Effector CD8-positive, alpha-beta T cell (primary cell): ENCODE measurements around the gene MED12L.

Experiments used
- DNase-seq: peaks from one replicate; lab custom pipeline; 2025; lab: John Stamatoyannopoulos, UW

MED12L gene

GRCh38 chr3:151423091-151423490 lies 337.6 kb downstream of the MED12L start:
- DNase-seq: no peak

DNA sequence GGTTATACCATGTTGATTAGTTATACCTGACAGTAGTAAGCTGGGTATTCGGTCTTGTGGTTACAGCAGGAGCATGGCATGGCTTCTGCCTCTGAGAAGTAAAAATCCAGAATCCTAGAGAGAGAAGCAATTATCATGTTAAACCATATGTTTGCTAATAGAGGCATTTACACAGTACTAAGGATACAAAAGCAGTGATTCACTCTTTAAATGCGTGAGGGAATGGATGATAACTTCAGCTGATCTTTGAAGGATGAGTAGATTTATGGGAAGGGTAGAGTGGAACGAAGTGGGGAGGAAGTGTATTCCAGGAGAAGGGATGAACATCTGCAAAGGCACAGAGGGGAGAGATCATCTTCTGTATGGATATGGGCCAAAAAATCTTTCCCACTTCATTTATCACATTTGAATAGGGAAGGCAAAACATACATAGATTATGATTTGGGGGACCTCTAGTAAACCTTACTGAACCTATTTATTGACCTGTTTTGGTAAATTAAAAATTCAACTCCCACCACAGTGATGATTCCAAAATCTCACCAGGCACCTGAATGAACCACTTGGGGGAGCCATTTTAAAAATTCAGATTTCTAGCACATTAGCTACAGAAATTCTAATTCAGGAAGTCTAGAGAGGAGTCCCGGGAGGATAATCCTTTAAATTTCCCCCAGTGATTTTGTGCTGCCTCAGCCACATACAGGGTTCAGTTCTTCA lies 340.3 kb downstream of the MED12L start:
- DNase-seq: no peak

DNA sequence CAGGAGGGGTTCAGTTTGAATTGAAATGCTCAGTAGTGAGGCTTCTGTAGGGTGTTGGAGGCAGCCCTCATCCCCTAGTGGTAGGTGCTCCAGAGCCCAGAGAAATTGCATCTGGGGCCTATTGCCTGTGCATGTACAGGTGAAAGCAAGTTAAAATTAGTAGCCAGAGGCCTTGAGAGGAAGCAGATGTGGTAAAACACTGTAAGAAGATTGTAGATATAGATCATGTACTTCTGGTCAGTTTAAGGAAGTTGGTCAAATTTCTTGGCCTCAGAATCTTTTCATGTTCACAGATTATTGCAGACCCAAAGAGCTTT lies 340.8 kb downstream of the MED12L start:
- DNase-seq: no peak

DNA sequence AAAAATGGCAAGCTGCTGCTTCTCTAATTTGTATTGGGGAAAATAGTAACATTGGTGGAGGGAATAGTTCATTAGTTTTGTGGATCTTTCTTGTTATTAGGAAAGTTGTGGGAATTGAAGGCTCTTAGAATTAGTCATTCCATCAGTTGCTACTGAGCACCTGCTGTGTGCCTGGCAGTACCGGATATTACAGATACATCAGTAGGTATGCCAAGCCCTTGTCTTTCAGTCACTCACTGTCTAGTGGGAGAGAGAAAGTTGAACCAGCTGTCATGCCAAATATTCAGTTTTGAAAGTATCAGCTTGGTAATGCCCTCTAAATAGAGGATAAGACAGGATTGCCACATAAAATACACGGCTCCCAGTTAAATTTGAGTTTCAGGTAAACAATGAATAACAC lies 342.9 kb downstream of the MED12L start:
- no peak for DNase-seq

DNA sequence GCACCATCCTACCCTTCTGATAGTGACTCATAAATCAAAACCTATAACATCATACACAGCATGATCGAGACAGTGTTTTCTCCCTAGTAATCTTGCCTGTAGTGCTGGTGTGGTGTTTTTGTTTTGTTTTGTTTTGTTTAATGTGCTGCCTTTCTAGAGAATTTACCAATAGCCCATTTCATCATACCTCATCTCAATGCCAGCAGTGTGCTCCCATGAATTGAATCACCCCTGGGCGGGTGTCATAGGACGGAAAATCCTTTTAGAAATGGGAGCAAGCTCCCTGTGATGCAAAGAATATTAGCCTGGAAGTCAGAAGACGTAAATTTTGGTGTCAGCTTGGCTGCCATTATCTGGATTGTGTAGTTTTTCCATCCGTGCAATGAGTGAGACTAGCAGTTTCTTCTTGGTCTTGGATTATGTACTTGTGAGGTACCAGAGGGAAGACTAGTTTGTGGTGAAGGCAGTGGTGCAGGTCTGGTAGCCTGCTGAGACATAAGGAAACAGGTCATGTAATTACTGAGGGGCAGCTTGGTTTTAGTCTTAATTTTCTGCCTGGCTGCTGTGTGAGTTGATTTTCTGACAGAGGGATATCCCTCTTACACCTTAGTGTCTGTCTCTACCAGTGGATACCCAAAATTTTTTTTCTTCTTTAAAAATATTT lies 345.5 kb downstream of the MED12L start:
- no peak for DNase-seq

DNA sequence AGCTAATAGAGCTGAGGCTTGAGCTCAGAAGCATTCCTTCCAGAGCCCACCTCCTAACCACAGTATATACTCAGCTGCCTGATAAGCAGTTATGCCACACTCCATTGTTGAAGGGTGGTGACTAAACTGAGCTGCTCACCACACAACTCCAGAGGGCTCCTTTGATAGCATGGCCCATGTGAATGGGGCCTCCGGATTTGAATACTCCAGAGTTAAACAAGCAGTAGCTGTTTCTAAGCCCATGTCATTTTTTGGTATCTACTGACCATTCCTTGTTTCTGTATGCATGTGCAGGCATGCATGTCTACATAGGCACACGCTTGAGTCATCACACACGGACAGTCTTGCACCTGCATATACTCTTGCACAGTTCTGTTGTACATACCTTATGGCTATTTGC lies 346.5 kb downstream of the MED12L start:
- no peak for DNase-seq

DNA sequence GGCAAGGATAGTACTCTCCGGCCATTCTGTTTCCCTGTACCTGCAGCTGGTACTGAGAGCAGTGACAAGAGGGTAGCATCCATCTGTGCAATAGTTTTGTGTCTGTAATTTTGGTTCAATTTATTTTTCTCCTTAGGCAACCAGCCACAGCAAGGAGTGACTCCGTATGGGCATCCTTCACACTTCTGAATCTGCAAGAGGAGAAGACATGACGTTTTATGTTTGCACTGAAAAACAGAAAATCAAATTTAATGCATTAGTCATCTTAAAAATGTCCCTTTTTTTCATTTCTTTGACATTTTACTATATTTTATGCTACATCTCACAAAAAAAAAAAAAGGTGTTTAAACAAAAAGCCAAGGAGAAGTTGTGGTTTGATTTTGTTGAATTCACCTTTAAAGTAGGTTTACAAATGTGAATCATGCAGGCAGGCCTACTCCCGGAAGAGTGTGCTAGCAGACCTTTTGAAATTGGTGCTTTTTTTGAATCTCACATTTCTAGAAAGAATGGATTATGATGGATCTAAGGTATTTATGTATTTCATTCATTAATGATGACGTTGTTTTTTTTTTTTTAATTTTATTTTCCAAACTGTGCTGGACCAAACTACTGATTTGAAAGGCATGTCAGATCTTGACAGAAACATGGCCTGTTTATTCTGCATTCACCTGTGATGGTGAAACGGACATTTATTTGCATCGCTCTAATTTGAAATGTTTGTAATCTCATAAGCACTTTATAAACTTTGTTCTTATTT lies 347.3 kb downstream of the MED12L start:
- DNase-seq: no peak

GRCh38 chr3:151434151-151434890 lies 348.9 kb downstream of the MED12L start:
- DNase-seq: no peak

DNA sequence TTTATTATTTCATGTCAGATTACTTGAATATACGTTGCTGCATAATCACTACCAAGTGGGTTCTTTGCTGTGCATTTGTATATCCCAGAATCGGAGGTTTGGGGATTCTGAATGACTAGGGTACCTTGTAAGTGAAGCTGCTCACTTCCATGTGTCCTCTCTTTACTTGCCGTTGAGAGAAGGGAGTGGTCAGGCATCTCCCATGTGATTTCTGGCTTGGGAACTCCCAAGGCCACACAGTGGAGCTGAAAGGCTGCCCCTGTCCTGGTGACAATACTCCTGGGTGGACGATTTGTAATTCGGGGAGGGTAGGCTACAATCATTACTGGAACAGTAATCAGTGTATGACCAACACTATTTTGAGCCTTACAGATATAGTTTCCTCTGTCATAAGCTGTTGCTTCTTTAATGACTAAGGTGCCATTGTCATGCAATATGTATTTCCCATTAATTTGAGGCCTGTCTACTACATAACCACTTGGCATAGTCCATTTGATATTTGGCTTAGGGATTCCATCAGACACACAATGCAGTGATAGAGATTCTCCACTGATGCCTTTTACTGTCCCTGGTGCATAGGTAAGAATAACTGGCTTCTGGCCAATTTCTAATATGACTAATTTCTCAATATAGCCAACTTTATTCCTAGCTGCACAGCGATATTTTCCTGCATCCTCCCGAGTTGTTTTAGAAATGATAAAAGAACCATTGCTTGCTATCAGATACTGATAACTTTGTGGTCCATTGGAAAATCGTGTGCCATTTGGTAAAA lies 351.4 kb downstream of the MED12L start:
- DNase-seq: no peak

- no peak for DNase-seq
Measured at GRCh38 chr3:151437906-151438305, 352.4 kb downstream of the MED12L start.

GRCh38 chr3:151439652-151440125 lies 354.2 kb downstream of the MED12L start:
- DNase-seq: no peak

DNA sequence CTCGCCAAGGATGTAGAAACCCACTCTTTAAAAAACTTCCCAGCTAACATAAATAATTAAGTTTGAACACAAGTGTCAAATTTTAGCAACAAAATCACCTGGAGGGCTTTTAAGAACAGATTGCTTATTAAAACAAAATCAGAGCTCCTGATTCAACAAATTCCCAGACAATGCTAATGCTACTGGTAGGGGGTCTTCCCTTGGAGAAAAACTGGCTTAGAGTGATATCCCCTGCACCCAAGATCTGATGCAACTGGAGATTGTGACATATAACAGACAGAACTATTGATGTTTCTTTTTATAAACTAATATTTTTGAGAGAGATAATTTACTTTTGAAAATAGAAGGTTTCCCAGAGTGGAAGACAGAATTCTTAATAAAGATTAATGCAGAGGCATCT lies 355.5 kb downstream of the MED12L start:
- no peak for DNase-seq

DNA sequence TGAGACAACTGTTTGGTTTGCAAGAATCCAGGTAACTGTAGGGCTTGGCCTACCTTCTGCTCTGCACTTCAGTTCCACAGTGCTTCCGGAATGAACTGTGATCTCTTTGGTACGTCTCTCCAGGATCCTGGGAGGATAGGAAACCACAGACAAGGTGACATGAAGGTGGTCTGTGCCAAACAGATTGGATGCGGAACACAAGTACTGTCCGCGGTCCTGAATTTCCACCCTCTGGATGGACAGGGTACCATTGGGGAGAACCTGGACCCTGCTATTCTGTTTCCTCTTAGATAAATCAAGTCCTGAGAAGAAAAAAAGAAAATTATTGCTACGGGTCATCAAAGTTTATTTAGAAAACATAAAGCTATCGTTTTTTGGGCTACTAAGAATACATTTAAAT lies 358.1 kb downstream of the MED12L start:
- no peak for DNase-seq

DNA sequence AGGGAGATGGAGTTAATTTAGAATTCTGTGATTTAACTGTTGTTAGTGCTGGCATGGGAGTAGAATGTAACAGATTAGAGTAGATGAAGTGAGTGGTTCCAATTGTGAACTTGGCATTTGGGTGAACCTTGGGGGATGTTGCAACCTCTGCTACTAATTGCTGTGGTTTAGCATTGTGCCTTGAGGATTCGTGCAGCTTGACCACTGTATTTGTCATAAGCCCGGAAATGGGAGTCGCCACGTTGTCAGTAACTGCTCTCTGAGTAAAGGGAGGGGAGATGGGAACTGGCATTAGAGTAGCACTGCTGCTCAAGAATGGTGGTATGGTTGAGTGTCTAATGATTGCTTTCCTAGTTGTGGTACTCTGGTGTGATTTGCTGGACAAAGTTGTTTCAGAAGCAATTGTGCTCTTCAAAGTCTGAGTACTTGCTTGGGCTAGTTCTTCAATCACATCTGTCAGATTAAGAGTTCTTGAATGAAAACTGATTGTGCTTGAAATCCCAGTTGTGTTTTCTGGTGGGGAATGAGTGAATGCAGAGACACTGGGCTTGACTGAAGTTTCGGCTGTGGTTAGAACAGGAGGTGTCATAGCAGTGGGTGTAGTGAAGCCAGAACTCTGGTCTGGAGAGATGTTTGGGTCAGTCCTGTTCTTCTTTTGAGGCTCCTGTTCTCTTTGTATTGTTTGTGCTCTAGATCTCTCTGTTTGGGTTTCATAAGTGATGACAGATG lies 360.0 kb downstream of the MED12L start:
- no peak for DNase-seq

GRCh38 chr3:151446002-151446340 lies 360.5 kb downstream of the MED12L start:
- DNase-seq: no peak

DNA sequence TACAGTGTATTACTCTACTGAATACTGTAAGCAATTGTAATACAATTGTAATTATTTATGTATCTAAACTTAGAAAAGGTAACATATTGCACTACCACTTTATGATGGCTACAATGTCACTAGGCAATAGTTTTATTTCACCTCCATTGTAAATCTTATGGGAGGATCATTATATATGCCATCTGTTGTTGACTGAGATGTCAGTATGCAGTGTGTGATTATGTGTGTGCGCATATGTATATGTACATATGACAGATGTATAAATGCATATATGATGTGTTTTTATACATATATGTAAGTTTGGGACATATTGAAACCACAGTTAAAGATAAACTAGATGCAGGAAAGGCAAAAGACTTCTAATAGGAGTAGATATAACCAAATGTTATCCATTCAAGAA lies 366.9 kb downstream of the MED12L start:
- DNase-seq: no peak

DNA sequence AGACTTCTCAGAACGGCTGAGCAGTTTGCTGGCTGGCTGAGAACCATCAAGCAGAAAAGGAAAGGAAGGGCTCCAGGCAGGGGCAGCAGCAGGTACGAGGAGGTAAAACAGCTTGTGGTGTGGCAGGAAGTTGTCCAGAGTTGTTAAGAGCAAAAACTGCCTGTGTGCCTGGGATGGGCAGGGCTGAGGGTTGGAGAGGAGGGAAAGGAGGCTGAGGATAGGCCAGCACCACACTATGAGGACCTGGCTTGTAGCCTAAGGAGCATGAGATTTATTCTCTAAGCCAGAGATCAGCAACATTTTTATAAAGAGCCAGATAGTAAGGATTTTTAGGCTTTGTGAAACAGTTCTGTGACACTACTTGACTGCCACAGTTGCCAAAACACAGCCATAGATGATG lies 367.4 kb downstream of the MED12L start:
- DNase-seq: no peak

GRCh38 chr3:151456065-151456464 lies 370.6 kb downstream of the MED12L start:
- no peak for DNase-seq

DNA sequence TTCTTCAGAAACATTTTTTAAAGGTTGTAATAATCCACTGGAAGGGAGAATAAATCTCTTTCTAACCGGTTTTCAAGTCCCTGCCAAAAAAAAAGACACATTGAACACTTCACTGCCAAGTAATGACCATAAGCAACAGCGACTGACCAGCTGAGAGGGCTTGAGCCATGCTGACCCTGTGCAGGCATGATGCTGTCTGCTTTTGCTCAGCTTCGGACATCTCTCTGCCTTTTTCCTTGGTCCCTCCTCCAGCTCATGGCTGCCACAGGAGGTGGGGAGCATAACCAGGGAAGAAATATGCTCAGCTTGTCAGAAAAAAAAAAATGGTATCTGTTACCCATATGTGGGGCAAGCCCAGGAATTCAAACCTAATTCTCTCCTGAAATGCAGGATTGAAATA lies 373.9 kb downstream of the MED12L start:
- DNase-seq: no peak

DNA sequence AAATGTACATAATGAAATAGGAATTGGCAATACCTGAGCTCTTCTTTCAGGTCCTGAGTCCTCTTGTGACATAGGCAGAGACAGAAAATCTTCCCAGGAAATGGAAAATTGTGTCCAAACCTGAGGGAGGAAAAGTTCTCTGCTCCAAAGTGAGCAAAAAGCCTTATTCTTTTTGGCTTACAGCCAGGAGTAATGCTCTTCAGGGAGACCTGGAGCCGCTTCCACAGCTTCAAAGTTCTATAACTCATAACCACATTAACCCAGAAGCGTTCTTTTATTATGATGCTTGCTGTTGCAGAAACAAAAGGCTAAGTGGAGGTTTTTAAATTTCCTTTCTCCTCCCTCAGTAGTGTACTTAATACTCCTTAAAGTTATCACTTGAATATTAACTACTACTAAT lies 374.8 kb downstream of the MED12L start:
- DNase-seq: no peak
